WTC11 (cell line): ENCODE data around the gene CHRNB4. TPM values are rescaled to one million over a fixed set of nuclear protein-coding genes. Genes with fewer than 3 reads are reported as not detected.

Source experiments
- ATAC-seq: fragments of 200-7000 bp; cut with Tn5 transposase; 2 replicates; pipeline ENCODE4 v1.10.0; 2021; ENCODE audit warnings: mild to moderate bottlenecking, moderate library complexity
- CTCF ChIA-PET: fragments of 300-600 bp; sonication (Branson Sonifier 250); formaldehyde crosslinking; loops from one replicate; lab custom pipeline; 2021; ENCODE audit warnings: antibody characterized with exemption; lab: Charles Lee
- POLR2A ChIA-PET: fragments of 350-600 bp; sonication (Branson Sonifier 250); formaldehyde crosslinking; loops from one replicate; lab custom pipeline; 2021; ENCODE audit warnings: antibody characterized with exemption; lab: Charles Lee
- DNase-seq: peaks from one replicate; pipeline ENCODE4 v3.0.0; 2021; ENCODE audit warnings: low spot score
- H3K27ac Mint-ChIP-seq: 2 replicates; pipeline ENCODE4 v1.8.0; 2021; ENCODE audit warnings: mixed read lengths
- H3K27me3 Mint-ChIP-seq: 2 replicates; pipeline ENCODE4 v1.8.0; 2021; ENCODE audit warnings: low read depth, mild to moderate bottlenecking, moderate library complexity, mixed read lengths
- H3K36me3 Mint-ChIP-seq: 2 replicates; pipeline ENCODE4 v1.8.0; 2021; ENCODE audit warnings: mixed read lengths
- H3K4me1 Mint-ChIP-seq: 2 replicates; pipeline ENCODE4 v1.8.0; 2022; ENCODE audit warnings: mixed read lengths
- H3K4me3 Mint-ChIP-seq: 2 replicates; pipeline ENCODE4 v1.8.0; 2021; ENCODE audit warnings: mild to moderate bottlenecking, moderate library complexity, mixed read lengths
- H3K9me3 Mint-ChIP-seq: 2 replicates; pipeline ENCODE4 v1.8.0; 2021; ENCODE audit warnings: mixed read lengths
- ATF6 ChIP-seq: sonication (generic); formaldehyde crosslinking; IDR thresholded peaks from 2 replicates; pipeline ENCODE4 v1.8.1; 2023; ENCODE audit warnings: mild to moderate bottlenecking, missing genetic modification reagents
- CREB1 ChIP-seq: sonication (generic); formaldehyde crosslinking; IDR thresholded peaks from 2 replicates; pipeline ENCODE4 v1.8.0; 2023; ENCODE audit warnings: mild to moderate bottlenecking, missing genetic modification reagents
- FOXP1 ChIP-seq: sonication (generic); formaldehyde crosslinking; IDR thresholded peaks from 2 replicates; pipeline ENCODE4 v1.8.0; 2022; ENCODE audit warnings: missing genetic modification reagents, mild to moderate bottlenecking, moderate library complexity, borderline replicate concordance
- GRHL2 ChIP-seq: fragments of 250-450 bp; sonication (Bioruptor Pico); IDR thresholded peaks from 2 replicates; pipeline ENCODE4 v1.8.0; 2022; ENCODE audit warnings: mild to moderate bottlenecking, moderate library complexity; ENCODE audit not compliant: insufficient replicate concordance, severe bottlenecking
- IRF2 ChIP-seq: sonication (generic); formaldehyde crosslinking; IDR thresholded peaks from 2 replicates; pipeline ENCODE4 v1.8.0; 2022; ENCODE audit warnings: low read depth, missing genetic modification reagents, borderline replicate concordance
- MXD4 ChIP-seq: fragments of 250-450 bp; sonication (Bioruptor Pico); IDR thresholded peaks from 2 replicates; pipeline ENCODE4 v1.8.0; 2021; ENCODE audit warnings: mild to moderate bottlenecking, moderate library complexity, borderline replicate concordance
- NR3C1 ChIP-seq: sonication (generic); formaldehyde crosslinking; conservative IDR thresholded peaks from 2 replicates; pipeline ENCODE4 v1.8.1; 2023; ENCODE audit warnings: low read depth, mild to moderate bottlenecking, missing genetic modification reagents
- SMAD4 ChIP-seq: sonication (generic); formaldehyde crosslinking; IDR thresholded peaks from 2 replicates; pipeline ENCODE4 v1.8.0; 2022; ENCODE audit warnings: mild to moderate bottlenecking, missing genetic modification reagents
- TEAD1 ChIP-seq: sonication (generic); formaldehyde crosslinking; IDR thresholded peaks from 2 replicates; pipeline ENCODE4 v1.8.0; 2022; ENCODE audit warnings: mild to moderate bottlenecking, missing genetic modification reagents
- ZNF232 ChIP-seq: sonication (generic); formaldehyde crosslinking; IDR thresholded peaks from 2 replicates; pipeline ENCODE4 v1.8.0; 2022; ENCODE audit warnings: mild to moderate bottlenecking, missing genetic modification reagents
- ZNF396 ChIP-seq: fragments of 250-450 bp; sonication (Bioruptor Pico); IDR thresholded peaks from 2 replicates; pipeline ENCODE4 v1.8.0; 2021; ENCODE audit warnings: mild to moderate bottlenecking, moderate library complexity, borderline replicate concordance
- ZNF416 ChIP-seq: fragments of 250-450 bp; sonication (Bioruptor Pico); IDR thresholded peaks from 2 replicates; pipeline ENCODE4 v1.9.0; 2021; ENCODE audit warnings: mild to moderate bottlenecking, inconsistent platforms
- ZNF423 ChIP-seq: fragments of 250-450 bp; sonication (Bioruptor Pico); IDR thresholded peaks from 2 replicates; pipeline ENCODE4 v2.1.2; 2022; ENCODE audit warnings: mild to moderate bottlenecking, moderate library complexity
- total RNA-seq: library from RNA; stranded (reverse); gene quantifications from 3 replicates; pipeline ENCODE4 v1.2.3, GENCODE V29; 2021
- TF ChIP-seq, protein P1 (sequence below): sonication (generic); formaldehyde crosslinking; IDR thresholded peaks from 2 replicates; pipeline ENCODE4 v1.8.0; 2022; ENCODE audit warnings: mild to moderate bottlenecking, missing genetic modification reagents
- TF ChIP-seq, protein P2 (sequence below): sonication (generic); formaldehyde crosslinking; IDR thresholded peaks from 2 replicates; pipeline ENCODE4 v1.8.0; 2022; ENCODE audit warnings: mild to moderate bottlenecking, missing genetic modification reagents
- TF ChIP-seq, protein P3 (sequence below): sonication (generic); formaldehyde crosslinking; IDR thresholded peaks from 2 replicates; pipeline ENCODE4 v1.8.1; 2022; ENCODE audit warnings: low read depth, missing genetic modification reagents, borderline replicate concordance
- TF ChIP-seq, protein P4 (sequence below): sonication (generic); formaldehyde crosslinking; IDR thresholded peaks from 2 replicates; pipeline ENCODE4 v1.8.1; 2023; ENCODE audit warnings: mild to moderate bottlenecking, missing genetic modification reagents, borderline replicate concordance

Gene CHRNB4
- total RNA-seq, 1 experiment from 2014 or later = 10.1 TPM

DNA sequence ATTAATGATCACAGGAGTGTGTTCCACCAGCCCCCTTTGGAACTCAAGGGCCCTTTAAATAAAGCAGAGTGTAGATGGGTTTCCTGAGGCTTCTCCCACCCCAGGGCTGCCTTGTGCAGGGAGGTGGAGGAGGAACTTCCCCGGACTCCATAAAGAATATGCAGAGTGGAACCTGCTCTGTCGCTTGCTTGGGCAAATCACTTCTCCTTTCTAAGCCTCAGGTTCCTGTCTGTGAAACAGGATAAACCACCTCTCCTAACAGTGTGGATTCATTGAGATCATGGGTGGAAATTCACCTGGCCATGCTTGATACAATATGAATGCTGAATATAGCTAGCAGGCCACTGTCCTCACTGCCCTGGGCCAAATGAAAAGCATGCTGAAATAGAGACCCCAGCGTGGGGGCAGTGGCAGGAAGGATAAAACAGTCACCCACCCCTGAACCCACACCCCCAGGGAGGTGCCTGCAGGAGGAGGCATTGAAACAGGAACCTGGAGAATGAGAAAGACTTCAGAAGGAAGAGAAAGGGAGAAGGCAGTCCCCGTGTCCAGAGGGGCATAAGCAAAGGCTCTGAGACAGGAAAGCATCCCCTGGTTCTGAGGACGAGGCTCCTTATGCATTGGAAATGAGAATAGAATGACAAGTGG lies 41.1 kb upstream of the CHRNB4 start:
- no peak overlapping the region for H3K4me3 Mint-ChIP-seq
- POLR2A ChIA-PET = no interaction called here
- DNase-seq (no peak), ATAC-seq (no peak)
- TF ChIP-seq MXD4 (CRISPR knock-in tag) (no peak), FOXP1 (CRISPR knock-in tag) (no peak), NR3C1 (no peak), CREB1 (CRISPR knock-in tag) (no peak), ZNF423 (CRISPR knock-in tag) (no peak), SMAD4 (CRISPR knock-in tag) (no peak), ZNF232 (CRISPR knock-in tag) (no peak), ZNF396 (CRISPR knock-in tag) (no peak), IRF2 (no peak), ATF6 (no peak), TEAD1 (CRISPR knock-in tag) (no peak), ZNF416 (CRISPR knock-in tag) (no peak), GRHL2 (CRISPR knock-in tag) (no peak)
- TF ChIP-seq, protein P1, sequence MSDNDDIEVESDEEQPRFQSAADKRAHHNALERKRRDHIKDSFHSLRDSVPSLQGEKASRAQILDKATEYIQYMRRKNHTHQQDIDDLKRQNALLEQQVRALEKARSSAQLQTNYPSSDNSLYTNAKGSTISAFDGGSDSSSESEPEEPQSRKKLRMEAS = no peak
- TF ChIP-seq, protein P2, sequence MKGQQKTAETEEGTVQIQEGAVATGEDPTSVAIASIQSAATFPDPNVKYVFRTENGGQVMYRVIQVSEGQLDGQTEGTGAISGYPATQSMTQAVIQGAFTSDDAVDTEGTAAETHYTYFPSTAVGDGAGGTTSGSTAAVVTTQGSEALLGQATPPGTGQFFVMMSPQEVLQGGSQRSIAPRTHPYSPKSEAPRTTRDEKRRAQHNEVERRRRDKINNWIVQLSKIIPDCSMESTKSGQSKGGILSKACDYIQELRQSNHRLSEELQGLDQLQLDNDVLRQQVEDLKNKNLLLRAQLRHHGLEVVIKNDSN (CRISPR knock-in tag) = no peak
- TF ChIP-seq, protein P3, sequence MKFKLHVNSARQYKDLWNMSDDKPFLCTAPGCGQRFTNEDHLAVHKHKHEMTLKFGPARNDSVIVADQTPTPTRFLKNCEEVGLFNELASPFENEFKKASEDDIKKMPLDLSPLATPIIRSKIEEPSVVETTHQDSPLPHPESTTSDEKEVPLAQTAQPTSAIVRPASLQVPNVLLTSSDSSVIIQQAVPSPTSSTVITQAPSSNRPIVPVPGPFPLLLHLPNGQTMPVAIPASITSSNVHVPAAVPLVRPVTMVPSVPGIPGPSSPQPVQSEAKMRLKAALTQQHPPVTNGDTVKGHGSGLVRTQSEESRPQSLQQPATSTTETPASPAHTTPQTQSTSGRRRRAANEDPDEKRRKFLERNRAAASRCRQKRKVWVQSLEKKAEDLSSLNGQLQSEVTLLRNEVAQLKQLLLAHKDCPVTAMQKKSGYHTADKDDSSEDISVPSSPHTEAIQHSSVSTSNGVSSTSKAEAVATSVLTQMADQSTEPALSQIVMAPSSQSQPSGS (CRISPR knock-in tag) = no peak
- TF ChIP-seq, protein P4, sequence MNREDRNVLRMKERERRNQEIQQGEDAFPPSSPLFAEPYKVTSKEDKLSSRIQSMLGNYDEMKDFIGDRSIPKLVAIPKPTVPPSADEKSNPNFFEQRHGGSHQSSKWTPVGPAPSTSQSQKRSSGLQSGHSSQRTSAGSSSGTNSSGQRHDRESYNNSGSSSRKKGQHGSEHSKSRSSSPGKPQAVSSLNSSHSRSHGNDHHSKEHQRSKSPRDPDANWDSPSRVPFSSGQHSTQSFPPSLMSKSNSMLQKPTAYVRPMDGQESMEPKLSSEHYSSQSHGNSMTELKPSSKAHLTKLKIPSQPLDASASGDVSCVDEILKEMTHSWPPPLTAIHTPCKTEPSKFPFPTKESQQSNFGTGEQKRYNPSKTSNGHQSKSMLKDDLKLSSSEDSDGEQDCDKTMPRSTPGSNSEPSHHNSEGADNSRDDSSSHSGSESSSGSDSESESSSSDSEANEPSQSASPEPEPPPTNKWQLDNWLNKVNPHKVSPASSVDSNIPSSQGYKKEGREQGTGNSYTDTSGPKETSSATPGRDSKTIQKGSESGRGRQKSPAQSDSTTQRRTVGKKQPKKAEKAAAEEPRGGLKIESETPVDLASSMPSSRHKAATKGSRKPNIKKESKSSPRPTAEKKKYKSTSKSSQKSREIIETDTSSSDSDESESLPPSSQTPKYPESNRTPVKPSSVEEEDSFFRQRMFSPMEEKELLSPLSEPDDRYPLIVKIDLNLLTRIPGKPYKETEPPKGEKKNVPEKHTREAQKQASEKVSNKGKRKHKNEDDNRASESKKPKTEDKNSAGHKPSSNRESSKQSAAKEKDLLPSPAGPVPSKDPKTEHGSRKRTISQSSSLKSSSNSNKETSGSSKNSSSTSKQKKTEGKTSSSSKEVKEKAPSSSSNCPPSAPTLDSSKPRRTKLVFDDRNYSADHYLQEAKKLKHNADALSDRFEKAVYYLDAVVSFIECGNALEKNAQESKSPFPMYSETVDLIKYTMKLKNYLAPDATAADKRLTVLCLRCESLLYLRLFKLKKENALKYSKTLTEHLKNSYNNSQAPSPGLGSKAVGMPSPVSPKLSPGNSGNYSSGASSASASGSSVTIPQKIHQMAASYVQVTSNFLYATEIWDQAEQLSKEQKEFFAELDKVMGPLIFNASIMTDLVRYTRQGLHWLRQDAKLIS (CRISPR knock-in tag) = no peak
- H3K4me1 Mint-ChIP-seq = peaks cover 54% of the 10 kb centered on the region
- CTCF ChIA-PET = interaction anchor here (1.6 kb wide), 1 partner anchor 43 kb away, joined by 8 read pairs; no protein-coding TSS in a partner anchor
- no peaks in the 10 kb centered on the region for H3K36me3 Mint-ChIP-seq
- H3K27ac Mint-ChIP-seq = no peak overlapping the region
- peaks cover 10% of the 10 kb centered on the region; the same call in 1 of the 2 replicates for H3K27me3 Mint-ChIP-seq
- H3K9me3 Mint-ChIP-seq = 0 out of 2 replicates have a peak, but pooled peaks cover 3% of the 10 kb centered on the region
